Fibroblast of the conjunctiva (primary cell): ENCODE measurements around the gene GNL3L.
"Not testable (repeated sequence)": the region's sequence is repeated elsewhere in the genome, so short reads cannot be mapped to it uniquely, and the experiment has no call there.

ENCODE experiments used
- DNase-seq: peaks from one replicate; pipeline ENCODE4 v3.0.0-alpha.2; 2010; ENCODE audit warnings: low read depth

GNL3L gene

GRCh38 chrX:54529552-54530356 is at the start of gene GNL3L:
Gene GNL3L (plus strand): TSS chrX:54530219. CDS start chrX:54532567, 2,348 bp downstream.
- DNase-seq, result peak; percentile 79

GRCh38 chrX:54482839-54483593 is 47.0 kb upstream of the GNL3L start:
- no peak for DNase-seq

GRCh38 chrX:54483946-54484345 is 46.1 kb upstream of the GNL3L start:
- no peak for DNase-seq

- DNase-seq, result no peak
Measured at GRCh38 chrX:54484666-54485065, 45.4 kb upstream of the GNL3L start.

GRCh38 chrX:54489819-54490218 is 40.2 kb upstream of the GNL3L start:
- DNase-seq, result not testable (repeated sequence)

- DNase-seq, result peak; percentile 31
Measured at GRCh38 chrX:54492340-54492739, 37.7 kb upstream of the GNL3L start.

- DNase-seq, result no peak
Measured at GRCh38 chrX:54494166-54494988, 35.6 kb upstream of the GNL3L start.

- no peak for DNase-seq
Measured at GRCh38 chrX:54494989-54495813, 34.8 kb upstream of the GNL3L start.

GRCh38 chrX:54495814-54496516 is 34.1 kb upstream of the GNL3L start, which contains the start of gene FGD1:
Gene FGD1 (minus strand): TSS chrX:54496234. CDS start chrX:54495432, 802 bp downstream.
- DNase-seq, result peak; percentile 33

- no peak for DNase-seq
Measured at GRCh38 chrX:54496517-54496852, 33.5 kb upstream of the GNL3L start.

GRCh38 chrX:54496936-54497335 is 33.1 kb upstream of the GNL3L start:
- no peak for DNase-seq

GRCh38 chrX:54509400-54509799 is 20.6 kb upstream of the GNL3L start:
- DNase-seq, result no peak

- no peak for DNase-seq
Measured at GRCh38 chrX:54529151-54529550, 868 bp upstream of the GNL3L start.

GRCh38 chrX:54530357-54530900 is 410 bp downstream of the GNL3L start:
- DNase-seq, result no peak

GRCh38 chrX:54534271-54534670 is 4.3 kb downstream of the GNL3L start:
- no peak for DNase-seq

- peak; percentile 1 for DNase-seq
Measured at GRCh38 chrX:54540289-54540688, 10.3 kb downstream of the GNL3L start.

- DNase-seq, result not testable (repeated sequence)
Measured at GRCh38 chrX:54542239-54542638, 12.2 kb downstream of the GNL3L start.

- no peak for DNase-seq
Measured at GRCh38 chrX:54550821-54551220, 20.8 kb downstream of the GNL3L start.

- no peak for DNase-seq
Measured at GRCh38 chrX:54551801-54552200, 21.8 kb downstream of the GNL3L start.

GRCh38 chrX:54555006-54555405 is 25.0 kb downstream of the GNL3L start:
- DNase-seq, result not testable (repeated sequence)

- DNase-seq, result no peak
Measured at GRCh38 chrX:54560411-54560810, 30.4 kb downstream of the GNL3L start.
